DMS114 treated with DMSO at 0.1 percent for 48 hours (cell line): ENCODE data around the gene ZIC3.
"Not testable (repeated sequence)": the region's sequence is repeated elsewhere in the genome, so short reads cannot be mapped to it uniquely, and the experiment has no call there.

Source experiments
- DNase-seq: peaks from one replicate; lab custom pipeline; 2025; ENCODE audit not compliant: unreplicated experiment; lab: John Stamatoyannopoulos, UW

Gene ZIC3

DNA sequence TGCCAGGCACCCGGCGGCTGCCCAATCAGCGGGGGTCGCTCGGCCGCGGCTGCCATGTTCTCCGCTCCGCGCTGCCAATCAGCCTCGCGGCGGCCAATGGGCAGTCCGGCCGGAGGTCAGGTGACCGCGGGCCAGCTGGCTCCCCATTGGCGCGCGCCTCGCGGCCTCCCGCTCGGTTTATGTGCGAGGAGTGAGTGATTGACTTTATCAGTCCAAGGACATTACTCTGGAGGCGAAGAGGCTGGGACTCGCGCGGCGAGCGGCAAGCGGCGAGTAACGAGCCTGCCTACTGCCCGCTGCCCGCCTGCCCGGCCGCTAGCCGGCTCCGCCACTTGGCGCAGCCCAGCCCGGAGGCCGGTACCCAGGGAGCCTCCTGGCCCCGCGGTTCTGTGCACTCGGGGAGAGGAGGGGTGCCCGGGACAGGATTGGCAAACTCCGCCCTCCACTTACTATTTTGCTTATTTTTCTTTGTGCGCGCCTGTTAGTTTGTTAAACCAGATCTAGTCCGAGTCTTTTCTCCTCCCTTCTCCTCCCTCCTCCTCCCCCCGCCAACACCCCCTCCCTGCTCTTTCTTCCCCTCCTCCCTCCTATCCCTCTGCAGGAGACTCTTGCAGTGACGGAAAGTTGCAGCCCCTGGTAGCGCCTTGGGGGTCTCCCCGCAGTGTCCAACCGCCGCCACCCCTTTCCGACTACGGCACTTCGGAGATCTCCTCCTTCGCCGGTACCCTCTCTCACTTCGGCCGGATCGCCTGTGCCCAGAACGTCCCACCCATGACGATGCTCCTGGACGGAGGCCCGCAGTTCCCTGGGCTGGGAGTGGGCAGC, at the start of gene ZIC3:
ZIC3 (plus strand) TSS at position 207 of the 825 bp plus-strand sequence; CDS start at position 772, 565 bp downstream.
- DNase-seq, result peak; percentile 32

DNA sequence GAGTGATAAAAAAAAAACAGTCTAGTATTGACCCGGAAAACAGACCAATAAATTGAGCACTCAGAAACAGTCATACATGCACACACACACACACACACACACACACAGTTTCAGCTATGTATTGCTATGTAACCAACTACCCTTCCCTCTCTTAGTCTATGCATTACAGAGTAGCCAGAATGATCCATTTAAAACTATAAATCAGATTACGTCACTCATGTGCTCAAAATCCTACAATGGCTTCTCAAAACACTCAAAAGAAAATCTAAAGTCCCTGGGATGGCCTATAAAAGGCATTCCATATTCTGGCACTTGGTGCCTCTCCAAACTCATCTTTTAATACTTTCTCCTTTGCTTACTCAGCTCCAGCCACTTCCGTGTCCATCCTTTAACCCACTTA, 46.5 kb upstream of the ZIC3 start:
- DNase-seq, result no peak

DNA sequence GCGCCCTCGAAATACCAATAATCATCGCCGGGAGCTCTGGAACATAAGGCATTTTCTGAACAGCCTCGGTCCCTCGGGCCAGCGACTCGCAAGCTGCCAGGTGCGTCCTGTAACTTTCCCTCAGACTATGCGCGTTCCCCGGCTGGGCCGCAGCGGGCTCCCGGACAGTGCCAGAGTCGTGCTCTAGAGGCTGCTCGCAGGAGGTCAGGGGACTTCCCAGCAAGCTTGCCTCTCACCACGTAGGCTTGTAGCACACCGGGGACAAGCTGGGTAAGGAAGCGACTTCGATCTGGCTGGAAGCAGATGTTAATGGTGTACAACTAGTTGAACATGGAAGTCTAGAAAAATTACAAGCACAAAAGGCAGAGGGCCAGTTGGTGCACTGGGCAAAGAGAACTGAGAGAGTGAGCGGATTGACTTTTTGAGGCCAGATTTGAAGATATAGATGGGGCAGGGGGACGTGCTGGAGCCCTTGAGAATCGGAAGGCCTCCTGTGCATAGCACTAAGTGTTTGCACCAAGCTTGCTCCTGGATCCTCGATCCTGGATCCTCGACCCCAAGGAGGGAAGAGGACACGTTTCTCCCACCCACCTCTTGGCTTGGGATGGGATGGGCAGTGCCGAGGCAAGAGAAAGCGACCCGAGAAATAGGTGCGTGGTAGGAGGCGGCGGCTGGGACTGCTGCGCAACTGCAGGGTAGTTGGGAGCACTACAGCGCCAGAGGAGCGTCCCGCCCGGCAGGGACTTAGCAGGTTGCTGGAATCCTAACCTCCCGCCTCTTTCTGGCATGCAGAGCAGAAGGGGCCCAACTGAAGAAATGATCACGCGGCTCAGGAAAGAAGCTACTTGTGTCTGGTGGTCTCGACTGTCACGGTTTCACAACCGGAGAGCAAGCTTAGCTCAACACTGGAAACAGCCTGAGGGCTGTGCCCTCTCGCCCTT, 19.9 kb upstream of the ZIC3 start:
- DNase-seq, result no peak

DNA sequence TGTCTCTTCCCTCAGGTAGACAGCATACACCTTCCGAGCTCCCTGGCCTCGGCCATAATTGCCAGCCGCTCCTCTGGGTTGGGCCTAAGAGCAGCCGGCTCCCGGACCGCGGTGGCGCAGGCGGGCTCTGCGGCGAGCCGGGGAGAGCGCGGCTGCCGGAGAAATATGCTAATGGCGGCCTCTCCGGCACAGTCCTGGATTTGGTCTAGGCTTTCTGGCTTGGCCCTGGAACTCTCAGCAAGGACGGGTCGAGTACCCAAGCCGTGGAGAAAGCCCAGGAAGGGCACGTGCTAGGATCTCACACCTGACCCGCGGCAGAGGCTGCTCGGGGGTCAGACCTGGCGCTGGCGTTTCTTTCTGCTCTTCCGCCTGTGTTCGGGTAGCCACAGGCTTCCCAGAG, 18.6 kb upstream of the ZIC3 start:
- DNase-seq, result no peak

GRCh38 chrX:137548261-137548660, 17.7 kb upstream of the ZIC3 start:
- DNase-seq, result no peak

GRCh38 chrX:137549073-137549472, 16.9 kb upstream of the ZIC3 start:
- DNase-seq, result no peak

- no peak for DNase-seq
Measured at GRCh38 chrX:137549851-137550664, 15.9 kb upstream of the ZIC3 start.

GRCh38 chrX:137550665-137551261, 15.2 kb upstream of the ZIC3 start:
- no peak for DNase-seq

GRCh38 chrX:137552098-137552497, 13.8 kb upstream of the ZIC3 start:
- not testable (repeated sequence) for DNase-seq

DNA sequence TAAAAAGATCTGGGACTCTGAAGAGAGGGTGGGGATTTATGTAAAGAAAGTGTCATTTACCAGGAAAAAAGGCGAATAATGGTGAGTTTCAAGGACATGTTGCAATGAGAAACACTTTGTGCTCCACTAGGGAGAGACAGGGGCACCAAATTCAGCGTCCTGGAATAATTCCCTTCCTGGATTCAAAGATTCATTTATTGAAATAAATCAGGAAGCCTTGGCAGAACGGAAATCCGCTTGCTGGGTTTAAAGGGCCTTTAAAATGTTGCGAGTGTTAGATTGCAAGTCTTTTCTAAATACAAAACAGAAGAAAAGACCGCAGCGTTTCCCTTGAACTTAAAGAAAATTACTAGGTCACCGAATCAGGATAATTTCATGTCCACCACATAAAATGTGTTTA, 3.8 kb upstream of the ZIC3 start:
- DNase-seq, result no peak

GRCh38 chrX:137563681-137564651, 2.0 kb upstream of the ZIC3 start:
- DNase-seq, result no peak

GRCh38 chrX:137565318-137565904, 516 bp upstream of the ZIC3 start:
- no peak for DNase-seq

- no peak for DNase-seq
Measured at GRCh38 chrX:137566746-137567679, 1.1 kb downstream of the ZIC3 start.

- no peak for DNase-seq
Measured at GRCh38 chrX:137567682-137568232, 1.8 kb downstream of the ZIC3 start.

DNA sequence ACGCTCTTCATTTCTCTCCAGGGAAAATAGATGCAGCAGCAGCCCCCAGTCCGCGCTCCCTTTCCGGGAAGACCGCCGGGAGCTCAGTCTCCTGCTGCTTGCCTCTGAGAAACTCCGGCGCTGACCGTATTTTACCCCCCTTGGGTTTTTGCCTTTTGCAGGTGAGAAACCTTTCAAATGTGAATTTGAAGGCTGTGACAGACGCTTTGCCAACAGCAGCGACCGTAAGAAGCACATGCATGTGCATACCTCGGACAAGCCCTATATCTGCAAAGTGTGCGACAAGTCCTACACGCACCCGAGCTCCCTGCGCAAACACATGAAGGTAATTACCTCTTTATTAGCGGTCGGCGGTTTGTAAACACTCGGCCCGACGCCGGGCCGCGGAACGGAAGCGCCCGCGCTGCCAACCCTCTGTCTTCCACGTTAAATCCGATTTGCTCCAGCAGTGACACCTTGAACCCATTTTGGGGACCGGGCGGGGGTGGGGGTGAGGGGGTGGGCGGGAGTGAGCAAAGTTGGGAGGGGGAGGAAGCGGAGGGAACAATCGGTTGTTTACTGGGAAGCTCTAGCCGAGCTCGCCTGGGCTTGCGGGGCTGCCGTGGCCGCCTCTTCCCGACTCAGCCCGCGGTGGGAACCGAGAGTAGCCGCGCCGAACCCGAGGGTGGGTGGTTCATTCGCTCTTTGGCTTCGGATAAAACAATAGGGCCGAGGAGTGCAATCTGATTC, 3.0 kb downstream of the ZIC3 start:
- no peak for DNase-seq

- DNase-seq, result no peak
Measured at GRCh38 chrX:137569470-137569891, 3.6 kb downstream of the ZIC3 start.
